Ramos (cell line): ENCODE results near the gene RSKR.
"Not testable (repeated sequence)": the region's sequence is repeated elsewhere in the genome, so short reads cannot be mapped to it uniquely, and the experiment has no call there.

Experiments used
- in situ Hi-C: fragments of 300-500 bp; cut with MboI; formaldehyde crosslinking; loops from one replicate; pipeline ENCODE4 v1.14.3; 2022; ENCODE audit warnings: low sequenced_read_pairs; ENCODE audit not compliant: unreplicated experiment

The RSKR gene, protein sequence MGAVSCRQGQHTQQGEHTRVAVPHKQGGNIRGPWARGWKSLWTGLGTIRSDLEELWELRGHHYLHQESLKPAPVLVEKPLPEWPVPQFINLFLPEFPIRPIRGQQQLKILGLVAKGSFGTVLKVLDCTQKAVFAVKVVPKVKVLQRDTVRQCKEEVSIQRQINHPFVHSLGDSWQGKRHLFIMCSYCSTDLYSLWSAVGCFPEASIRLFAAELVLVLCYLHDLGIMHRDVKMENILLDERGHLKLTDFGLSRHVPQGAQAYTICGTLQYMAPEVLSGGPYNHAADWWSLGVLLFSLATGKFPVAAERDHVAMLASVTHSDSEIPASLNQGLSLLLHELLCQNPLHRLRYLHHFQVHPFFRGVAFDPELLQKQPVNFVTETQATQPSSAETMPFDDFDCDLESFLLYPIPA

DNA sequence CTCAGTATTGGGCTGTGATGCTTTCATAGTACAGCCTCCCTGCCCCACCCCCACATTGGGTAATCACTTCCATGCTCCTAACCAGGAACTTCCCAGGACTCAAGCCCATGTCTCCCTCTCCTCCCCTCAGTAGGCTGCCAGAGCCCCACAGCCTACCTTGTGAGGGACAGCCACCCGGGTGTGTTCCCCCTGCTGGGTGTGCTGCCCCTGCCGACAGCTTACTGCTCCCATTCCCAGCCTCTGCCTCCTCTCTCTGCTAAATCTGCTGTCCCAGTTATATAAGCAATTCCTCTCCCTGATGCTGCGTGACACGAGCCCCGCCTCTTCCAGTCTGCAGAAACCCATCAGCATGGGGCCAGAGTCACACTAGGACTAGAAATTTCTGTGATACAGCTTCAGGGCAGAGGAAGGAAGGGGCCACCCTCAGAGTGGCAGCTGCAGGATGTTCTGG is at the start of gene RSKR:
Gene RSKR, minus strand, starts transcription at position 255 of the 451 bp plus-strand sequence. Its CDS starts 24 bp downstream, at position 231.
- in situ Hi-C loops: loop anchor here (5.0 kb wide), 1 partner anchor 117 kb away; no protein-coding TSS in a partner anchor

DNA sequence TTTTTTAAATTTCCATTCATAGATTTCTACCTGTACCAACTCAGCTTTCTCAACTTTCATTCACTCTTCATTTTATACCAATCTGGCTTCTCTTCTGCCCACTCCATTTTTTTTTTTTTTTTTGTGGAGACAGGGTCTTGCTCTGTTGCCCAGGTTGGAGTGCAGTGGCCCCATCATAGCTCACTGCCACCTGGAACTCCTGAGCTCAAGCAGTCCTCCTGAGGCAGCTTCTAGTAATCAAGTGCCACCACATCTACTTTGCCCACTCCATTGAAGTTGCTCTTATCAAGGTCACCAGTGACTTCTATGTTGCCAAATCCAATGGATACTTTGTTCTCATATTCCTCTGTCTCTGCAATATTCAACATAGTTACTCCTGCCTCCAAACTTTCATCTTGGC is 49.7 kb upstream of the RSKR start:
- in situ Hi-C loops: no loop called here

DNA sequence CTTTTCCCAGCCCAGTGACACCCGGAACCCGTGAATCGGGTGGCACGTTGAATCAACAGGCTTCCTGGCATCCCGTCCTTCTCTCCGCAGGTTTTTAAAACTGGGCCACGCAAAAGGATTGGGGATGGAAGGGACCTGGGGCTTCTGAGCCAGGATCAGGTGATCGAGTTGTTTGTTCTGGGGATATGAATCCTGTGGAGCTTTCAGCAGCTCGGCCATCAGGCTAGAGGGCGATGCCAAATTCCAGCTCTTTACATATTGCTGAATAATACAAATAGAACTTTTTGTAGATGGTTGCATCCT is 48.5 kb upstream of the RSKR start:
- in situ Hi-C loops: no loop called here

DNA sequence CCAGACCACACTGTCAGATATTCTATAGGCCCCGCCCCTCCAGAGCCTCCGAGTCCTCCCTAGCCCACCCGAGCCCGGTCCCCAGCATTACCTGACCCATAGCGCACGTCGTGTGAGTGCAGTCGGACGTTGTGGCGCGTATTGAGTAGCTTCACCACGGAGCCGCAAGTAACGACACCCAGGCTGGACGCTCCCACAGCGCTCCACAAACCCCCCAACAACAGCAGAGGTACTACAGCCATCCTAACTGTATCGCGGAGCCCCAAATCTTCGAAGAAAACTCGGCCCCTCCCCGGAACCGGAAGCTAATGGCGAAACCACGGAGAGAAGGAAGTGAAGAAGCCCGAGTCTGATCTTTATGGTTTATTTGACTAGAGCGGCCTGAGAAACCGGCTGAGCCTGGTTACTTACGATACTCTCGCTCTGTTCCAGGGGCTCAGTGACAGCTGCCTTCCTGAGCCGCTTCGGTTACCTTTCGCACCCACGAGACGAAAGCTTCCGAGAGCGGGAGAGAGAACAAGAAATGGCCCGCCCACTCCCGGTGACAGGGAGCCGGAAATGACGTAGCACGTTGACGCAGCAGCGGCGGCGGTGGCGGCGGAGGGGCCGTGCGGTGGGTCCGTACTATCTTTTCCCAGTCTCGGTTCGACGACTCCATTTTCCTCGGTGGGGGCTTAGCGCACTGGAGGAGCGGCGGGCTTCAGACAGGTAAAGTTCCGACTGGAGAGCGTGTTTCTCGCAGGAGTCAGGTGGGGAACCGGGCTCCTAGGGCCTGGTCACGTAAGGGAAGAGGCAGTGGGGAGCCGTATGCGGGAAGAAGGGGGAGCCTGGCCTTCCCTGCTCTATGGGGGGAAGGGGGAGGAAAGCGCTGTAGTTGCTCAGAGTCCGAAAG is 47.9 kb upstream of the RSKR start, which contains the start of the genes SDF2 and SUPT6H:
Gene SDF2, minus strand, starts transcription at position 272 of the 892 bp plus-strand sequence. Its CDS starts 30 bp downstream, at position 242.
Gene SUPT6H, plus strand, starts transcription at position 571 of the 892 bp plus-strand sequence. CDS start 11,197 bp downstream, outside the sequence.
- in situ Hi-C loops: no loop called here

DNA sequence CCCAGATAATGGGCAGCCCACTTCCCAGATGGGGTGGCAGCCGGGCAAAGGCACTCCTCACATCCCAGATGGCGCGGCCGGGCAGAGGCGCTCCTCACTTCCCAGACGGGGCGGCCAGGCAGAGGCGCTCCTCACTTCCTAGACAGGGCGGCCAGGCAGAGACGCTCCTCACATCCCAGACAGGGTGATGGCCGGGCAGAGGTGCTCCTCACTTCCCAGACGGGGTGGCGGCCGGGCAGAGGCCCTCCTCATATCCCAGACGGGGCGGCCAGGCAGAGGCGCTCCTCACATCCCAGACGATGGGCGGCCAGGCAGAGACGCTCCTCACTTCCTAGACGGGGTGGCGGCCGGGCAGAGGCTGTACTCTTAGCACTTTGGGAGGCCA is 45.5 kb upstream of the RSKR start:
- in situ Hi-C loops: not testable (repeated sequence)

DNA sequence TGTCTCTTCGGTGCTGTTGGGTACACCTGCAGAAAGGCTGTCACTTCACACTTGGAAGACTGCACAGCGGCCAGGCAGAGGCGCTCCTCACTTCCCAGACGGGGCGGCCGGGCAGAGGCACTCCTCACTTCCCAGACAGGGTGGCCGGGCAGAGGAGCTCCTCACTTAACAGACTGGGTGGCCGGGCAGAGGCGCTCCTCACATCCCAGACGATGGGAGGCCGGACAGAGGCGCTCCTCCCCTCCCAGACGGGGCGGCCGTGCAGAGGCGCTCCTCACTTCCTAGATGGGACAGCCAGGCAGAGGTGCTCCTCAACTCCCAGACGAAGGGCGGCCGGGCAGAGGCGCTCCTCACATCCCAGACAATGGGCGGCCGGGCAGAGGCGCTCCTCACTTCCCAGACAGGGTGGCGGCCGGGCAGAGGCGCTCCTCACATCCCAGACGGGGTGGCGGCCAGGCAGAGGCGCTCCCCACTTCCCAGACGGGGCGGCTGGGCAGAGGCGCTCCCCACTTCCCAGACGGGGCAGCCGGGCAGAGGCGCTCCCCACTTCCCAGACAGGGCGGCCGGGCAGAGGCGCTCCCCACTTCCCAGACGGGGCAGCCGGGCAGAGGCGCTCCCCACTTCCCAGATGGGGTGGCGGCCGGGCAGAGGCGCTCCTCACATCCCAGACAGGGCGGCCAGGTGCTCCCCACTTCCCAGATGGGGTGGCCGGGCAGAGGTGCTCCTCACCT is 44.9 kb upstream of the RSKR start:
- in situ Hi-C loops: not testable (repeated sequence)

DNA sequence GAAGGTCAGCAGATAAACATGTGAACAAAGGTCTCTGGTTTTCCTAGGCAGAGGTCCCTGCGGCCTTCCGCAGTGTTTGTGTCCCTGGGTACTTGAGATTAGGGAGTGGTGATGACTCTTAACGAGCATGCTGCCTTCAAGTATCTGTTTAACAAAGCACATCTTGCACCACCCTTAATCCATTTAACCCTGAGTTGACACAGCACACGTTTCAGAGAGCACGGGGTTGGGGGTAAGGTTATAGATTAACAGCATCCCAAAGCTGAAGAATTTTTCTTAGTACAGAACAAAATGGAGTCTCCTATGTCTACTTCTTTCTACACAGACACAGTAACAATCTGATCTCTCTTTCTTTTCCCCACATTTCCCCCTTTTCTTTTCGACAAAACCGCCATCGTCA is 44.4 kb upstream of the RSKR start:
- in situ Hi-C loops: not testable (repeated sequence)

DNA sequence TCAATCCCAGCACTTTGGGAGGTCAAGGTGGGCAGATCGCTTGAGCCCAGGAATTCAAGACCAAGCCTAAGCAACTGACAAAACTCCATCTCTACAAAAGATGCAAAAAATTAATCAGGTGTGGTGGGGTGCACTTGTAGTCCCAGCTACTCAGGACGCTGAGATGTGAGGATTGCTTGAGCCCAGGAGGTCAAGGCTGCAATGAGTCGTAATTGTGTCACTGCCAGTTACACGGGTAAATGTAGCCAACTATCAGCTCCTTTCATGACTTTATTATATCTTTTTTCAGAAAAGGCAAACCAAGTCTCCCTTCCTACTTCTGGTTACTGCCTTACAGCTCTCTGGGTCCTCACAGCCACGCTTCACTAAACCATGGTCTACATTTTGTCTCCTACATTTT is 43.8 kb upstream of the RSKR start:
- in situ Hi-C loops: no loop called here

DNA sequence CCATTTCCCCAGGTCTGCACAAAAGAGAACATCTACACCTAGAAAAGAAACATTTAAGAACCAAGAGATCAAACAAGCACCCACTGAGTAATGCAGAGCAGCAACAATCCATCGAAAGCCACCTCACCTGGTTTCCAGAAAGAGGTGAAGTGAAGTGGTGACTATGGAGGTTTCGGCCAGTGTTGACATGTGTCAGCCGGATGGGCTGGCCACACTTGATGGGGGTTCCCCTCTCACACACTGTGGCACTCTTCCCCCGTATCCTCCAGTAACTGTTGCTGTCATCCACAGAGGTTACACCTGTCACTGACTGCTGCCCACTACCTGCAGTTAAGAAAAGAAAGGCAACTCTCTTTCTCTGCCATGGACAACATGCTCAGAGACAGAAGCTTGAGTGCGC is 41.2 kb upstream of the RSKR start:
- in situ Hi-C loops: no loop called here

DNA sequence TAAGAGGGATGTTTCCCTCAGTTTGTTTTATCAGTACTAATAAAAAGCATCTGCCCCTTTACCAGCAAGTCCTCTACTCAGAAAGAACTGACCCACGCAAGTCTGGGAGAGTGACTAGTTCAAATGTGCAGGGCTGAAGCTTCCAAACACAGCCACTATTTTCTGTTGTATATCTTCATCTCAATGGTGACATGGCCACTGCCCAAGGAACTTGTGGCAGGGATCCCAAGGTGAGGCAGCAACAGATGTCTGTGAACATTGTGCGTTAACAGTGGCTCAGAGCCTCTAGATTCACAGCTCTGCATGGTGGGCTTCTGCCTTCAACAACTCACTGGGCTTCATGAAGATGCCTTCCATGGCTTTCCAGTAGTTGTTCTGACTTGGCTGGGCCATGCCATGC is 34.7 kb upstream of the RSKR start:
- in situ Hi-C loops: no loop called here

DNA sequence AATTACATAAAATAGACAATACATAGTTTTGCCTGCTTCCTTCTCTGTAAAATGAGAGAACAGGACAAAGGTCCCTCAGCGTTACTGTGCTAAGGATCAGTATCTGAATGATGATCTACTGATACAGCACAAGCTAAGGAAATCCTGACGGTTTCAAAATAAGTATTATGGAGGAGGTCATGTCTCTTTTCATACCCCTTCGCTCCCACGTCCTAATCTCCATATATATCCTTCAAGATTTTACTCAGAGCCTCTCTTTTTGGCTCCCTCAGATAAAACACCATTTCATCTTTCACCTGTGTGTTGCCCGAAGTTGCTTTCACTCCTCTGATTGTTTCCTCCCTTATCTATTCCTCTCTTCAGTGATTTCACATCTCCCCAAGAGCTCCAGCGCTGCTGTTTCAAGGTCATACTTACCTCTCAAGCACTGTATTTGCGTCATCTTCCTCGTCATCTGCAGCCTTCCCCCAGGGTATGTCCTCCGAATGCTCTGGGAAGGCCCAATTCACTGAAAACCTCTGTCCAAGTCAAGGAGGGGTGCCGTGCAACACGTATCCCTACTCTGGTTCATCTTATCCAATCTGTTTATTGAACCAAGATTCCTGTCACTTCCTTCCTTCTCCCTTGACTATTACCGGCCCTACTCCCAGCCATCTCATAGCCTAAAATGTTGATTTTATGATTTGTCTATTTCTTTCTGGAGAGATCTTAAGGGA is 32.2 kb upstream of the RSKR start:
- in situ Hi-C loops: no loop called here

DNA sequence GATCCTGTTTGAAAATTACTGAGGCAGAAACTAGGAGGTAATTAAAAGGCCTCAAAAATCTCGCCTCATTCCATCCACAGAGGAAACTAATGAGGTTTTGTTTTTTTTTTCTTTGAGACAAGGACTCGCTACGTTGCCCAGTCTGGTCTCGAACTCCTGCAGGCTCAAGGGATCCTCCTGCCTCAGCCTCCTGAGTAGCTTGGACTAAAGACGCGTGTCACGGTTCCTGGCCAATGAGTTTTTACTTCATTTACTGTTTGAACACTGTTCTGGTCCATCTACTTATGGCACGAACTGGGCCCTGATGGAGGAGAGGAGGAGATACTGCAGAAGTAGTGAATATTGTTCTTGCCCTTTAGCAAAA is 31.6 kb upstream of the RSKR start:
- in situ Hi-C loops: no loop called here

DNA sequence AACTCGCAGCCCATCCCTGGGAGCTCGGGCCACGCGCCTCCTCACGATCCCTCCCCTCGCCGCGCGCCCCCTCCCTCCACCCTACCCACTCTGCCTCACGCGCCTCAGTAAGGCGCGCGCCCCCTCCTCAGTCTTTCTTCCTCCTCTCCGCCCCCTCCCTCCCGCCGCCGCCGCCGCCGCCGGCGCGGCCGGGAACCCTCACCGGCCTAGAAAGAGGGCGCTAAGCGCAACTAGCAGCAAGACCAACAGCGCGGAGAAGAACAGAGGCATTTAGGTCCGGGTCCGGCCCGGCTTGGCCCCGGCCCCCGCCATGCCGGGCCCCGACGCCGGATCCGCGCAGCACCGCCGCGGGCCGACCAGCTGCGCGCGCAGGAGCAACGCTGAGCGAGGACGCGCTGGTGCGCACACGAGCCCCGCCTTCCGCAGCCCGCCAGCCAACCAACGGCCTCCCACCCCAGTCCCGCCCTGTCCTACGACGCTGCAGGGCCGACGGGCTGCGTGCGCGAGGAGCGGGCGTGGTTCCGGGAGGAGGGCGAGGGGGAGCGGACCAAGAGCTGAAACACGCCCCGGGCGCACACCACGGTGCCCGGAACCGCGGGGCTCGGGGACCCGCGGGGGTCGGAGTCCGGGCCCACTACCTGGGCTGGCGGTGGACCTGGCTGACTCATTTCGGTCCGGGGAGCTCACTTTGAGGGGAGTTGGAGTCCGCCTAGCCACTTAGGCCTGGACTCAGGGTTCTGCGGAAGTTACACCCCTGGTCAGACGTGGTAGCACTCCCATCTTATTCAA is 31.0 kb upstream of the RSKR start, which contains the start of gene BLTP2:
Gene BLTP2, minus strand, starts transcription at position 372 of the 789 bp plus-strand sequence. Its CDS starts 102 bp downstream, at position 270.
- in situ Hi-C loops: no loop called here

DNA sequence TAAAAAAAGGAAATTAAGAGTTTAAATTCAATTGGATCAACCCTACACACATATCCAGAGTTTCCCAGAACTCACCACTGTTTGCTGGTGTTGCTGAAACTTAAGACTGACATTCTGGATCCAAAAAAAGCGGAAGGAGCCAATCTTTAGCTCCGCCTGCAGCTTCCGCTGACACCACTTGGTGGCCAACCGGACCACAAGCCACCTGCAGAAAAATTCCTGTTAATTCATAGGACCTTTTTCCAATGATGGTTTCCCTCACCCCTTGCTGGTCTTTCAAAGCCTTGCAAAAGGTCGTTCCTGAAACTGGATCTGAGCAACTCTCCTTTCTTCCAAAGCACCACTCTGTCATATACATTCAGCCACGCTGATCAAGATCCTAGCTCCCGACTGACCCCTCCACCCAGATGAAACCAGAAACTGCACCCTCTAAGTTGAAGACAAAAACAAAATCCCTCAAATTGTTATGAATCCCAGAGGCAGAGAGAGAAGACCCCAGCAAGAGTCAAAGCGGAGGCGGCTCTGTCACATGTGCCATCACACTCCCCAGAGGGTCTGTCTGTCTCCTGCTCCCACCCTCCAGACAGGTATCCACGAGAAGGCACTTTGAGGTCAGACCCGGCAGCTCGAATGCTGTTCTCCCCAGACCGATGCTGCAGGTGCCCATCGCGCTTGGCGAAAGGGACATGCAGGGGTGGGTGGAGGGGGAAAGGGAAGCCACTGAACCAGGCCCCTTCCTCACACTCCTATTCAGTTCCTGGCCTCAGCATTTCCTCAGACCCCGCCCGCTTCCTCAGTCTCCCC is 30.2 kb upstream of the RSKR start:
- in situ Hi-C loops: no loop called here

DNA sequence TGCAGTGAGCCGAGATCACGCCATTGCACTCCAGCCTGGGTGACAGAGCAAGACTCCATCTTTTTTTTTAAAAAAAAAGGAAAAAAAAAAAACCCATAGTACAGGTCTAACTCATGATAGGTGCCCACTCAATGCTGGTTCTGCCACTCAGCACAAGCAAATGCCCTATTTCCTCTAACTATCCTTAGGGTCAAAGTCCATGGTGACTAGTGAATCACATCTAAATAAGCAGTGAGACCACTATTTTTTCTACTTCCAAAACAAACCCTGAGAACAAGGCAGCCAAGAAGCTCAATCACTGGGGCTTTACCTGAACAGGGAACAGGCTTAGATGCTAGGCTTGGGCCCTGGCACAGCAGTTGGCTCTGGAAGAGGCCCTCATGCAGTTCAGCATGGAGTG is 27.6 kb upstream of the RSKR start:
- in situ Hi-C loops: no loop called here

DNA sequence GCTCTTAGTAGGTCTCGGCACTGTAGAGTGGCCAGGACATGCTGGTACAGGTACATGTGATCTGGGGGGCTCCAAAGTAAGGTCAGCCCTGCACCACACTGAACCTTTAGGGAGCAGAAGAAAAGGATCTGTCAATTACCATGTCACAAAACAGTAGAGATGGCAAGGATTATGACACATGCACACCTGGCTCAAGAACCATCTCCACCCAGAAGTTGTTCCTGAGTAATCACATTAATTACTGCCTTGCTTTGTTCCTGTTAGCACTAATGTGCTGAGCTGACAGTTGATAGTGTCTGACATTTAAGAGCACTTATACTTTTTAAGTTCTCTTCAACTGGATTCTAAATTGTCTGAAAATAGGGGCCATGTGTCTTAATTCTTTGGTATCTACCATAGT is 21.5 kb upstream of the RSKR start:
- in situ Hi-C loops: no loop called here

DNA sequence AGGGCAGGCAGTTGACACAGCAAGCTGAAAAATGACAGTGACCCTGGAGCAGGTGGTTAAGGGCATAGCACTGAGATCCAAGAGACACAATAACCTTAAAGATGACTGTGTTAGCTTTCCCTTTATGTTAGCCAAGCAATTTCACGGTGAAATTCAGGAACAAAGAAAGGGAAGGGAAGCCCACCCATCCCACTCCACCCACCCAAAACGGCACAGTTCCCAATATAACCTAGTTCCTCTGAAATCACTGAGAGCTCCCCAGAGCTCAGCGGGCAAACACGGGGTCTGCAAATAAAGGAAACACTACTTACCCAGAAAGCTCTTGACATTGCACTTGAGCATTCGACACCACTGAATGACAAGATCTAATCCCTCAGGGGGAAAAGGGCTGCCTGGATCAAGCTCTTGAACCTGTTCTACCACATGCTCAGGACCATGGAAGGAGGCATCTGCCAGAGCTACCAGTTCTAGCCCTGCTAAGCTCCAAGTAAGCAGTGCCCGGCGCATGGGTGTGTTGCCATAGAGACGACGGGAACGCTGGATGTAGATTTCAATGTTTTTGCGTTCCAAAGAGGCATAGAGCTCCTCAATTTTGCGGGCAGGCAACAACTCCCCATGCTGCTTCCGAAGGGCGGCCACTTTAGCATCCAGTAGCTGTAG is 20.4 kb upstream of the RSKR start:
- in situ Hi-C loops: no loop called here

DNA sequence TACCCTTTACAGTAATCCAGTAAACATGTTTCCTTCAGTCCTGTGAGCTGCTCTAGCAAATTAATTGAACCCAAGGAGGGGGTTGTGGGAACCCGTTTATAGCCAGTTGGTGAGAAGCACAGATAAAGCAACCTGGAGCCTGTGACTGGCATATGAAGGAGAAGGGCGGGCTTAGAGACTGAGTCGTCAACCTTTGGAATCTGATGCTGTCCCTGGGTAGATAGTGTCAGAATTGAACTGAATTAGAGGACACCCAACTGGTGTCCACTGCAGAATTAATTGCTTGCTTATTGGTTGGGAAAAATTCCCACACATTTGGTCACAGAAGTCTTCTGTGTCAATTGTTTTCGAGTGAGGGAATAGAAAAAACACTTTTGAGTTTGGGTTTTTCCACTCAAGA is 12.8 kb upstream of the RSKR start:
- in situ Hi-C loops: no loop called here
